ENCODE results near the gene DRC1.
A peak's percentile ranks its signal among the peaks of the same experiment; 100 is the strongest.
"Not testable (repeated sequence)": the region's sequence is repeated elsewhere in the genome, so short reads cannot be mapped to it uniquely, and the experiment has no call there.

The DRC1 gene

DNA sequence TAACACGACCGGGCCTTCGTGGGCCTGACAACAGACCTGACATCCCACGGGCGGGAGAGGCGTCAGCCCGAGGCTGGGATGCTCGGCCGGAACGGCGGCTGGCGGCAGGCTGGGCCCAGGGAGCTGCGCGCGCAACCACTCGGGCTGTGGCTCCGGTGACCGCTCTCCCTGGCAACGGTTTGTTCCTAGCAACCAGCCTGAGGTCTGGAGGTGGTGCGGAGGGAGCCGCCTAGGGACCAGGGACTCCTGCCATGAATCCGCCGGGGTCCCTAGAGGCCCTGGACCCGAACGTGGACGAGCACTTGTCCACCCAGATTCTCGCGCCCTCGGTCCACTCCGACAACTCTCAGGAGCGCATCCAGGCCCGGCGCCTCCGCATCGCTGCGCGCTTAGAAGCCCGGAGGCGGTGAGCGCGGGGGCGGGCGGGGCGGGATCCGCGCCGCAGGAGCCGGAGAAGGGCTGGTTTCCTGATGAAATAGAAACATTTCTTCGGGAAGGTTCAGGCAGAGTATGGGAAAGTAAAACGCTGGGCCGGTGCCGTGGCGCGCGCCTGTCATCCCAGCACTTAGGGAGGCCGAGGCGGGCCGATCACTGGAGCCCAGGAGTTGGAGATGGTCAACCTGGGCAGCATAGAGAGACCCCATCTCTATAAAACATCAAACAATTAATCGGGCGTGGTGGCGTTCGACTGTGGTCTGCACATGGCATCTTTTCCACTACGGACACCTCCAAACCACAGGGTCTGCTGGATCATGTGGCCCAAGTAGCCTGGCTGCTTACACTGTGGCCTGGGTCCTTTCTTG, at the start of gene DRC1:
TSS of gene DRC1 (plus strand) at position 182 of the 803 bp plus-strand sequence. CDS start at position 252, 70 bp downstream.
- peak; percentile 66 for DNase-seq

DNA sequence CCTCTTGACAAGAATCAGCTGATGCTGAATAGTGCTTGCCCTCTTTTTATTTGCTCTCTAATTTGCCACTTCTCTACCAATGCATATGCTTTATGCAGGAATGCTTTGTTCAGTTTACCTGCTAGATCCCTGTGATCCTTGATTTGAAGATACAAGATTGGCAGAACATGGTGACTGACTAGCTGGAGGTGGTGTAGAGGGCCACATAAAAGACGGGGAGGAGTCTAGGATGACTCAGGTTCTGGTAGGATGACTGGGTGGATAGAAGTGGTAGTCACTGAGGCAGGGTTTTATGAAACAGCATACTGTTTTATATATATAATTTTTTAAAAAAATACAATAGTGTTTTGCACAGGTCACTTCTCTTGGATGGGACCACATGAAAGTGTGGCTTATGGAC, 48.8 kb upstream of the DRC1 start:
- peak; percentile 47 for DNase-seq

- not testable (repeated sequence) for DNase-seq
Observed at GRCh38 chr2:26354469-26354868, 47.3 kb upstream of the DRC1 start.

GRCh38 chr2:26355038-26355995, 46.4 kb upstream of the DRC1 start:
- peak; percentile 33 for DNase-seq

DNA sequence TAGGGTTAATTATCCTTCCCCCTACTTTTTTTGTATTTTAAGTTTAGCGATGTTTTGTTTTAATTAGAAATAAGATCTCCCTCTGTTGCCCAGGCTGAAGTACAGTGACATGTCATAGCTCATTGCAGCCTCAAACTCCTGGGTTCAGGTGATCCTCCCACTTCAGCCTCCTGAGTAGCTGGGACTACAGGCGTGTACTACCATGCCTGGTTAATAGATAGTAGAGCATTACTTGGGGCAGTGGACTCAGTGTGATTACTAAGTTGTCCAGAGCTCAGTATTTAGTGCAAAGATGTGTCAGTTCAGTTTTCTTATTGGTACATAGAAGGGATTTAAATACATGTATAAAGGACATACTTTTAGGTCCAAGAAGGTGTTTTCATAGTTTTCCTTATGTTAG, 45.6 kb upstream of the DRC1 start:
- no peak for DNase-seq

DNA sequence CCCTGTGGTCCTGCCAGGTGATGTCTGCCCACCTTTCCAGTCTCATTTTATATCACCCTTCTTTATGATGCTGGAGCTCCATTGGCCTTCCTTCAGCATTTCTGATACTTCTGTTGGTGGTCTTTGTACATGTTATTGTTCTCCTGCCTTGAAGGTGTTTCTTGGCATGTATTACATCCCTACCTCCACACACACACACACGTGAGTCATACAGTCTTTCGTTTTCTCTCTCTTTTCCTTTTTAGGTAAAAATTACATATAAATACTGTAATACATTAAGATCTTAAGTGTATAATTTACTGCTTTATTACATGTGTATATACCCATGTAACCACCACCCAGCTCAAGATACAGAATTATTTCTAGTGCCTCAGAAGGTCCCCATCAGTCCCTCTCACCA, 44.9 kb upstream of the DRC1 start:
- DNase-seq, result no peak

DNA sequence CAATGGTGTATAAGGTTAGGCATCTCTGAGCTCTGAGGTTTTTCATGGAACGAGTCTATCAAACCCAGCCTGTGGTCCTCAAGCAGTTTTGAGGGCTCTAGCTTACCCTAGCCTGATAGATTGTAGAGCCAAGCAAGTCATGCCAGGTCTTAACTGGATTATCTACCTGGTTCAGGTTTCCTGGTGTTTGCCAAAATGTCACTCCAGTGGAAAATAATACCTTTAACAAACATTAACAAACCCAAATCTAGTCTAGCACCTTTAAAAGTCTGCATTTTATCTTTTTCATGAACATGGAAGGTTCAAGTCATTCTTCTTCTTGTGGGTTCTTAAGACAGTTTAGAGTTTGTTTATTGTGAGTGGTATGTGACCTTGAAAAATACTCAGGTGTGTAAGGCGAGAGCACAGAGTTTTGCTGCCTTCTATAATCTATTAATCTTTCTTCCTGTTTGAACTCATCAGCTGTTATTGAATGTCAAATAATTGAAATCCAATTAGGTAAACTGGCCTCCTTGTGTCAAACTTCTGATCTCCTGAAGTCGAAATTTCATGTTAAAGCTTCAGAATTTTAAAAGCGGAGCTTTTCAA, 41.7 kb upstream of the DRC1 start:
- no peak for DNase-seq

- no peak for DNase-seq
Observed at GRCh38 chr2:26363323-26363722, 38.4 kb upstream of the DRC1 start.

DNA sequence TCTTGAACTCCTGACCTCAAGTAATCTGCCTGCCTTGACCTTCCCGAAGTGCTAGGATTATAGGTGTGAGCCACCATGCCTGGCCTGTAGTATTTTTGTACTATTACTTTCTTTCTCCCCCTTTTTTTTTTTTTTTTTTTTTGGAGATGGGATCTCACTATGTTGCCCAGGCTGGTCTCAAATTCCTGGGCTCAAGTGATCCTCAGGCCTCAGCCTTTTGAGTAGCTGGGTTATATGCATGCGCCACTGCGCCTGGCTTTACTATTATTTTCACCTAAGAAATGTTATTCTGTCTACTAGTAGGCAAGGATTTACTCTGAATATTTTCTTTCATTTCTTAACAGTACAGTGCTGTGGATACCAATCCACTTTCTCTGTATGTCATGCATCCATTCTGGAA, 37.8 kb upstream of the DRC1 start:
- DNase-seq, result no peak

DNA sequence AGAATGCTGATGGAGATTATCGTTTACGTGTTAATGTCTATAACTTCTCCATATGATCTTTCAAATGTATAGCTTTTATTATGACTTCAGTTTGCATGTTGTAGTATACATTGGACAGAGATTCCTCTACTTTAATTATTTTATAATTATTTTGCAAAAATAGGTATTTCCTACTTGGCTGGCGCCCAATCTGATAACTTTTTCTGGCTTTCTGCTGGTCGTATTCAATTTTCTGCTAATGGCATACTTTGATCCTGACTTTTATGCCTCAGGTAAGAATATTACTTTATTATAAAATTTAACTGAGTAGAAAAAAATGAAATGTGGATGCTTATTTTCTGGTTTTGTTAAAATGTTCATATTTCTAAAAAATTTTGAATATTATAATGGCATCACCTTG, 37.1 kb upstream of the DRC1 start:
- DNase-seq, result no peak

DNA sequence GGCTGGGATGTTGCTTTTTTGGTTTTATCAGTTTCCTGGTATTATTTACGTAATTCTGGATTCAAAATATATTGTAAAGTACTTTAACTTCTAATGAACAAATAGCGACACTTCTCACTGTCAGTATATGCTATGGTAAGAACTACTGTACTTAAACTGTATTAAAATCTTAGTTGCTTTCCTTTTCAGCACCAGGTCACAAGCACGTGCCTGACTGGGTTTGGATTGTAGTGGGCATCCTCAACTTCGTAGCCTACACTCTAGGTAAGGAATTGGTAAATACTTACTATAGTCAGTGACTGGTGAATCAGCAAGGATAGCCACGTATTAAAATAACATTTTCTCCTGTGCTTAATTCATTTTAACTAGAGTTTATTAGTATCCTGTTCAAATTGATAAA, 34.8 kb upstream of the DRC1 start:
- no peak for DNase-seq

DNA sequence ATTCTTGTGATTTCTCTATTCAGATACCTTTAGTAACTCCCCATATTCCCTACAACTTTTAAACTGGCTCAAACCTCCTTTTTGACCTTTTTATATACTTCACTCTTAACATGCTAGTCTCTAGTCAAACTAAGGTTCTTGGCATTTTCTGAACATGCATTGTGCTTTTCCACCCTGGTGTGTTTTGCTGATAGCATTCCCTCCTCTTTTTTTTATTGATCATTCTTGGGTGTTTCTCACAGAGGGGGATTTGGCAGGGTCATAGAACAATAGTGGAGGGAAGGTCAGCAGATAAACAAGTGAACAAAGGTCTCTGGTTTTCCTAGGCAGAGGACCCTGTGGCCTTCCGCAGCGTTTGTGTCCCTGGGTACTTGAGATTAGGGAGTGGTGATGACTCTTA, 32.1 kb upstream of the DRC1 start:
- DNase-seq, result not testable (repeated sequence)

DNA sequence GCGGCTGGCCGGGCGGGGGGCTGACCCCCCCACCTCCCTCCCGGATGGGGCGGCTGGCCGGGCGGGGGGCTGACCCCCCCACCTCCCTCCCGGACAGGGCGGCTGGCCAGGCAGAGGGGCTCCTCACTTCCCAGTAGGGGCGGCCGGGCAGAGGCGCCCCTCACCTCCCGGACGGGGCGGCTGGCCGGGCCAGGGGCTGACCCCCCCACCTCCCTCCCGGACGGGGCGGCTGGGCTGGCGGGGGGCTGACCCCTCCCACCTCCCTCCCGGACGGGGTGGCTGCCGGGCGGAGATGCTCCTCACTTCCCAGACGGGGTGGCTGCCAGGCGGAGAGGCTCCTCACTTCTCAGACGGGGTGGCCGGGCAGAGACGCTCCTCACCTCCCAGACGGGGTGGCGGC, 30.8 kb upstream of the DRC1 start:
- not testable (repeated sequence) for DNase-seq

- no peak for DNase-seq
Observed at GRCh38 chr2:26376799-26377198, 24.9 kb upstream of the DRC1 start.

GRCh38 chr2:26380281-26380680, 21.4 kb upstream of the DRC1 start:
- DNase-seq, result no peak

DNA sequence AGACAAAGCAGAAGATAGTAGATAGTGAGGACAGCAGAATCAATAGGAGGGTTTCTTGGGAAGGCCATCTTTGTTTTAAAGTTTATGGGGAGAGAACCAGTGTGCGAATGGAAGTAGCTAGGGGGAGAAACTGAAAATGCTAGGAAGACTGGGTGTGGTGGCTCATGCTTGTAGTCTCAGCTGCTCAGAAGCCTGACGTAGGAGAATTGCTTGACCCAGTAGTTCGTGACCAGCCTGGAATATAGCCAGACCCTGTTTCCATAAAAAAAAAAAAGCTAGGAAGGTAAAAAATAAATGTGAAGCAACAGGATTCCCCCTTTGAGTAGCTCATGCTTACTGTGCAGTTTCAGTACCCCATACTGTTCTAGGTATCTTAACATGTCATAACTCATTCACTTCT, 19.2 kb upstream of the DRC1 start:
- DNase-seq, result peak; percentile 81

GRCh38 chr2:26384183-26384582, 17.5 kb upstream of the DRC1 start:
- DNase-seq, result no peak

GRCh38 chr2:26384597-26384996, 17.1 kb upstream of the DRC1 start:
- DNase-seq, result no peak

DNA sequence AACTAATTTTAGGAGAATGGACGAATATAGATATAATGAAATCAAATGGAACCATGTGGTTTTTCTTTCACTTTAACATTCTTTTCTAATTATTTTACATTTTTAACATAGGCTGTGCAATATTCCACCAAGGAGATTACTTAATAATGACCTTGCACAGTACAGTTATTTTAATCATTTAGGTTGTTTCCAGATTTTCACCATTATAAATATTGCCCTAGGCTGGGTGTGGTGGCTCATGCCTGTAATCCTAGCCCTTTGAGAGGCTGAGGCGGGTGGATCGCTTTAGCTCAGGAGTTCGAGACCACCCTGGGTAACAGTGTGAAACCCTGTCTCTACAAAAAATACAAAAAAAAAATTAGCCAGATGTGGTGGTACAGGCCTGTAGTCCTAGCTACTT, 14.5 kb upstream of the DRC1 start:
- peak; percentile 6 for DNase-seq

DNA sequence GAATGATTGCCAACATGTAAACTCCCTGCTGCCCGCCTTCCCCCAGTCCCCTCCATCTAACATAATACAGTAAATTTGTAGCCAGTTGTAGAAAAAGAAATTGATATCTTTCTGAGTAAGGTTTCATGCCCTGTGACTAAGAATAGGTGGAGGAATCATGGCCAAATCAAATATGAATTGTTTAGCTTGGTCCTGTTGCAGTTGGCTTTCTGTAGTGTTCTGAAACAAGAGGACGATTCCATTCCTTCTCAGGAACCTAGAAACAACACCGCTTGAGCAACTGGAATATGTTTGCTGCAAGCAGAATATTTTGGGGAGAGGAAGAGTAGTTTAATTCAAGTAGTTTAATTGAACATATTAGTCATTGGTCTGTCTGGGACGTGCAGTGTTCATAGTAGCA, 7.0 kb upstream of the DRC1 start:
- DNase-seq, result no peak

GRCh38 chr2:26395394-26395793, 6.3 kb upstream of the DRC1 start:
- DNase-seq, result no peak

DNA sequence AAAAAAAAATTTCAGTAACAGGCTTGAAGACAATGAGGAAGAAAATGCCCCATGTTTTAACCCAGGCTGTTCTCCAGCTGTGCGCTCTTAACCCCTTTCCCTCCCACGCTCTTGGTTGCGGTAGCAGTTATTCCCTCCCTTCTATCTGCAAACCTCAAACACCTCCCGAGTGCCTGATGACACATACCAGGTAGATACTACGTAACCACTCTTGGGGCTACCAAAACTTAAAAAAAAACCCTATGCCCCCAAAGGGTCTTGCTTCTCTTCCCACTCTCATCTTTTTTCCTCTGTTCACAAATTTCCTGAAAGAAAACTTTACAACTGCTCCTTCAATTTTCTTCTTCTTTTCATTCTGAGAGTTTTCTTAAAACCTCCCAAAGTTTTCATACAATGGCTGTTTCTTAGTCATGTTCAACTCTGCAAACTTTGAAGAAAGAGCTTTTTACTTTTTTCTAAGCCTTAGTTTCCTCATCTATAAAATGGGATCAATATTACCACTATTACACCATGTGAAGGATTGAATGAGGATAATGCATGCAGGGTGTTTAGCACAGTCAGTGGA, 4.9 kb upstream of the DRC1 start:
- no peak for DNase-seq

- DNase-seq, result no peak
Observed at GRCh38 chr2:26399771-26400376, 1.8 kb upstream of the DRC1 start.
